ENCODE measurements around the gene HSPA1A.
A peak's percentile ranks its signal among the peaks of the same experiment; 100 is the strongest.
"Not testable (repeated sequence)": the region's sequence is repeated elsewhere in the genome, so short reads cannot be mapped to it uniquely, and the experiment has no call there.

Gene HSPA1A

DNA sequence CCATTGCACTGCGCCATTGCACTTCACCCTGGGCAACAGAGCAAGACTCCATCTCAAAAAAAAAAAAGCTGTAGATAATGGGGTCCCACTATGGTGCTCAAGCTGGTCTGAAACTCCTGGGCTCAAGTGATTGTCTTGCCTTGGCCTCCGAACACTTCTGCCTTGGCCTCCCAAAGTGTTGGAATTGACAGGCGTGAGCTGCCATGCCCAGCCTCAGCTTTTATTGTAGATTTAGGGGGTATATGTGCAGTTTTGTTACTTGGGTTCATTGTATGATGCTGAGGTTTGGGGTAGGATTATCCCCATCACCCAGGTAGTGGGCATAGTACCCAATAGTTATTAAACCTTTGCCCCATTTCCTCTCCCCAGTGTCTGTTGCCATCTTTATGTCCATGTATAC, 23.6 kb downstream of the HSPA1A start:
- Histone ChIP-seq H3K9me3 (ENCODE audit: insufficient read depth, low read depth, low read length) (no peaks in the 10 kb centered on the region), H2AFZ (ENCODE audit: low read length) (no peak overlapping the region), H3K27me3 (ENCODE audit: insufficient read depth, low read length, poor library complexity, severe bottlenecking) (peaks cover 7% of the 10 kb centered on the region), H3K79me2 (ENCODE audit: insufficient read depth, low read length) (peaks cover 57% of the 10 kb centered on the region), H3F3A (ENCODE audit: low read depth) (peaks cover 27% of the 10 kb centered on the region), H3K9me2 (replicated peaks; ENCODE audit: low read depth, low read length) (no peaks in the 10 kb centered on the region), H3K36me3 (ENCODE audit: insufficient read depth, low read length) (peaks cover 45% of the 10 kb centered on the region), H4K20me1 (ENCODE audit: insufficient read depth, low read length, poor library complexity, severe bottlenecking) (peaks cover 58% of the 10 kb centered on the region), H3K4me2 (ENCODE audit: low read depth, low read length, poor library complexity, severe bottlenecking) (peak overlapping the region; percentile 100), H3K9ac (ENCODE audit: low read depth, low read length, poor library complexity, severe bottlenecking) (peak overlapping the region; percentile 31), H3K4me1 (ENCODE audit: insufficient read depth, low read length, poor library complexity, severe bottlenecking) (peaks cover 34% of the 10 kb centered on the region), H3K4me3 (ENCODE audit: low read length, poor library complexity, severe bottlenecking) (peak overlapping the region; percentile 97)
- no peak for TF ChIP-seq EZH2phosphoT487 (IDR thresholded peaks at IDR 0.05; ENCODE audit: borderline replicate concordance)
- TF ChIP-seq, protein P1, sequence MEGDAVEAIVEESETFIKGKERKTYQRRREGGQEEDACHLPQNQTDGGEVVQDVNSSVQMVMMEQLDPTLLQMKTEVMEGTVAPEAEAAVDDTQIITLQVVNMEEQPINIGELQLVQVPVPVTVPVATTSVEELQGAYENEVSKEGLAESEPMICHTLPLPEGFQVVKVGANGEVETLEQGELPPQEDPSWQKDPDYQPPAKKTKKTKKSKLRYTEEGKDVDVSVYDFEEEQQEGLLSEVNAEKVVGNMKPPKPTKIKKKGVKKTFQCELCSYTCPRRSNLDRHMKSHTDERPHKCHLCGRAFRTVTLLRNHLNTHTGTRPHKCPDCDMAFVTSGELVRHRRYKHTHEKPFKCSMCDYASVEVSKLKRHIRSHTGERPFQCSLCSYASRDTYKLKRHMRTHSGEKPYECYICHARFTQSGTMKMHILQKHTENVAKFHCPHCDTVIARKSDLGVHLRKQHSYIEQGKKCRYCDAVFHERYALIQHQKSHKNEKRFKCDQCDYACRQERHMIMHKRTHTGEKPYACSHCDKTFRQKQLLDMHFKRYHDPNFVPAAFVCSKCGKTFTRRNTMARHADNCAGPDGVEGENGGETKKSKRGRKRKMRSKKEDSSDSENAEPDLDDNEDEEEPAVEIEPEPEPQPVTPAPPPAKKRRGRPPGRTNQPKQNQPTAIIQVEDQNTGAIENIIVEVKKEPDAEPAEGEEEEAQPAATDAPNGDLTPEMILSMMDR (conservative IDR thresholded peaks at IDR 0.05; ENCODE audit: low read length): no peak

DNA sequence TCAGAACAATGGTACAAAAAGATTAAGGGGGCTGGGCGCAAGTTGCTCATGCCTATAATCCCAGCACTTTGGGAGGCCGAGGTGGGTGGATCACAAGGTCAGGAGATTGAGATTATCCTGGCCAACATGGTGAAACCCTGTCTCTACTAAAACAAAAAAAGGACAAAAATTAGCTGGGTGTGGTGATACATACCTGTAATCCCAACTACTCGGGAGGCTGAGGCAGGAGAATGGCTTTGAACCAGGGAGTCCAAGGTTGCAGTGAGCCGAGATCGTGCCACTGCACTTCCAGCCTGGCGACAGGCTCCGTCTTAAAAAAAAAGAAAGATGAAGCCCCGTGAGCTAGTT, 24.4 kb downstream of the HSPA1A start:
- Histone ChIP-seq H3K36me3 (ENCODE audit: insufficient read depth, low read length) (peaks cover 45% of the 10 kb centered on the region), H3K79me2 (ENCODE audit: insufficient read depth, low read length) (peaks cover 55% of the 10 kb centered on the region), H3K4me1 (ENCODE audit: insufficient read depth, low read length, poor library complexity, severe bottlenecking) (peaks cover 34% of the 10 kb centered on the region), H3K4me2 (ENCODE audit: low read depth, low read length, poor library complexity, severe bottlenecking) (peak overlapping the region; percentile 100), H3F3A (ENCODE audit: low read depth) (peaks cover 27% of the 10 kb centered on the region), H4K20me1 (ENCODE audit: insufficient read depth, low read length, poor library complexity, severe bottlenecking) (peaks cover 58% of the 10 kb centered on the region)
- H3K4me3 ChIP-seq (ENCODE audit: low read length, poor library complexity, severe bottlenecking); H2AFZ ChIP-seq (ENCODE audit: low read length); H3K9ac ChIP-seq (ENCODE audit: low read depth, low read length, poor library complexity, severe bottlenecking); H3K9me3 ChIP-seq (ENCODE audit: insufficient read depth, low read depth, low read length); H3K9me2 ChIP-seq (replicated peaks; ENCODE audit: low read depth, low read length); H3K27me3 ChIP-seq (ENCODE audit: insufficient read depth, low read length, poor library complexity, severe bottlenecking): not testable (repeated sequence)

DNA sequence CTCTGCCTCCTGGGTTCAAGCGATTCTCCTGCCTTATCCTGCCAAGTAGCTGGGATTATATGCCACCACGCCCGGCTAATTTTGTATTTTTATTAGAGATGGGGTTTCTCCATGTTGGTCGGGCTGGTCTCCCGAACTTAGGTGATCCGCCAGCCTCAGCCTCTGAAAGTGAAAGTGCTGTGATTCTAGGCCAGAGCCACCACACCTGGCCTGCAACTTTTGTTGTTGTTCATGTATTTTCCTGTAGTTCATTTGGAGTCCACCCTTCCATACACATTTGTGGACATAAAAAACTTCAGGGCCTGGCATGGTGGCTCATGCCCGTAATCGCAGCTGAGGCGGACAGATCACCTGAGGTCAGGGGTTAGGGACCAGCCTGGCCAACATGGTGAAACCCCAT, 26.7 kb downstream of the HSPA1A start:
- Histone ChIP-seq H3K9me3 (ENCODE audit: insufficient read depth, low read depth, low read length) (no peaks in the 10 kb centered on the region), H3K79me2 (ENCODE audit: insufficient read depth, low read length) (peaks cover 32% of the 10 kb centered on the region), H3K36me3 (ENCODE audit: insufficient read depth, low read length) (peaks cover 41% of the 10 kb centered on the region), H4K20me1 (ENCODE audit: insufficient read depth, low read length, poor library complexity, severe bottlenecking) (peaks cover 38% of the 10 kb centered on the region), H3F3A (ENCODE audit: low read depth) (peaks cover 25% of the 10 kb centered on the region), H3K4me3 (ENCODE audit: low read length, poor library complexity, severe bottlenecking) (no peak overlapping the region), H3K4me2 (ENCODE audit: low read depth, low read length, poor library complexity, severe bottlenecking) (no peak overlapping the region), H3K27me3 (ENCODE audit: insufficient read depth, low read length, poor library complexity, severe bottlenecking) (no peaks in the 10 kb centered on the region), H2AFZ (ENCODE audit: low read length) (no peak overlapping the region), H3K9ac (ENCODE audit: low read depth, low read length, poor library complexity, severe bottlenecking) (no peak overlapping the region), H3K9me2 (replicated peaks; ENCODE audit: low read depth, low read length) (no peaks in the 10 kb centered on the region), H3K4me1 (ENCODE audit: insufficient read depth, low read length, poor library complexity, severe bottlenecking) (peaks cover 20% of the 10 kb centered on the region)
- TF ChIP-seq, protein P1 (conservative IDR thresholded peaks at IDR 0.05; ENCODE audit: low read length): no peak
- TF ChIP-seq EZH2phosphoT487 (IDR thresholded peaks at IDR 0.05; ENCODE audit: borderline replicate concordance): no peak

DNA sequence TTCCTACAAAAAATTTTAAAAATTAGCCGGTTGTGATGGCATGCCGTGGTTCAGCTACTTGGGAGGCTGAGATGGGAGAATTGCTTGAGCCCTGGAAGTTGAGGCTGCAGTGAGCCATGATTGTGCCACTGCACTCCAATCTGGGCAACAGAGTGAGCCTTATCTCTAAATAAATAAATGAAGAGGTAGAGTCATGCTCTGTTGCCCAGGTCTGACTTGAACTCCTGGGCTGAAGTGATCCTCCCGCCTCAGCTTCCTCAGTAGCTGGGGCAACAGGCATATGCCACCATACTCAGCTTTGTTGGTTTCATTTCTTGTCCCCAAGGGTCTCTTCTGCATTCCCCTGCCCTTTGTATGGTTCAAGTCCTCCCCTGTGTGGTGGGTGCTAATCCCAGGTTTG, 29.2 kb downstream of the HSPA1A start:
- H4K20me1 ChIP-seq (ENCODE audit: insufficient read depth, low read length, poor library complexity, severe bottlenecking): peaks cover 14% of the 10 kb centered on the region
- no peaks in the 10 kb centered on the region for H3K9me2 ChIP-seq (replicated peaks; ENCODE audit: low read depth, low read length)
- TF ChIP-seq, protein P1 (conservative IDR thresholded peaks at IDR 0.05; ENCODE audit: low read length): no peak
- TF ChIP-seq EZH2phosphoT487 (IDR thresholded peaks at IDR 0.05; ENCODE audit: borderline replicate concordance): no peak
- no peak overlapping the region for H2AFZ ChIP-seq (ENCODE audit: low read length)
- H3K36me3 ChIP-seq (ENCODE audit: insufficient read depth, low read length): peaks cover 17% of the 10 kb centered on the region
- H3K9ac ChIP-seq (ENCODE audit: low read depth, low read length, poor library complexity, severe bottlenecking): no peak overlapping the region
- H3K4me3 ChIP-seq (ENCODE audit: low read length, poor library complexity, severe bottlenecking): no peak overlapping the region
- peaks cover 19% of the 10 kb centered on the region for H3F3A ChIP-seq (ENCODE audit: low read depth)
- no peaks in the 10 kb centered on the region for H3K4me1 ChIP-seq (ENCODE audit: insufficient read depth, low read length, poor library complexity, severe bottlenecking)
- no peak overlapping the region for H3K4me2 ChIP-seq (ENCODE audit: low read depth, low read length, poor library complexity, severe bottlenecking)
- no peaks in the 10 kb centered on the region for H3K27me3 ChIP-seq (ENCODE audit: insufficient read depth, low read length, poor library complexity, severe bottlenecking)
- no peaks in the 10 kb centered on the region for H3K9me3 ChIP-seq (ENCODE audit: insufficient read depth, low read depth, low read length)
- peaks cover 8% of the 10 kb centered on the region; the same call in 1 of the 2 replicates for H3K79me2 ChIP-seq (ENCODE audit: insufficient read depth, low read length)
